H1 (cell line): ENCODE results near the gene TP63. TPM values are rescaled to one million over a fixed set of nuclear protein-coding genes. Genes with fewer than 3 reads are reported as not detected.

Experiments
- CBX5 ChIP-seq: fragments of 300-800, 300-1000 bp; sonication (generic); IDR thresholded peaks from 2 replicates; pipeline ENCODE4 v1.7.1; 2016; ENCODE audit warnings: antibody characterized with exemption, low read length, low read depth
- HDAC2 ChIP-seq, 2 experiments: fragments of 300-600 bp in 1 of 2; sonication (generic) in 1 of 2; IDR thresholded peaks; 2 replicates each; pipeline ENCODE4 v1.6.1; 2011 to 2012; ENCODE audit warnings: low read depth in 2 of 2, low read length in 2 of 2, mild to moderate bottlenecking in 2 of 2, moderate library complexity in 2 of 2, borderline replicate concordance in 1 of 2, inconsistent platforms in 1 of 2
- RBBP5 ChIP-seq: IDR thresholded peaks from 2 replicates; pipeline ENCODE4 v1.7.1; 2012; ENCODE audit warnings: low read depth, mild to moderate bottlenecking, inconsistent platforms, low read length, moderate library complexity, borderline replicate concordance
- RFX5 ChIP-seq: IDR thresholded peaks from 2 replicates; pipeline ENCODE4 v1.6.1; 2011; ENCODE audit warnings: low read depth, low read length, improper control_type of control experiment, borderline replicate concordance
- TAF7 ChIP-seq: optimal IDR thresholded peaks from 2 replicates; pipeline ENCODE3; 2011; ENCODE audit warnings: low read depth, mild to moderate bottlenecking, inconsistent platforms, low read length, moderate library complexity, borderline replicate concordance
- YY1 ChIP-seq: IDR thresholded peaks from 2 replicates; pipeline ENCODE4 v1.6.1; 2011; ENCODE audit warnings: low read depth, mild to moderate bottlenecking, low read length
- polyA plus RNA-seq, 7 experiments: library from polyadenylated mRNA; depleted of rRNA in 3 of 7; stranded (reverse) in 5 of 7; unstranded in 2 of 7; fragments of >200 nt in 5 of 7; fragments of 200-250 nt in 2 of 7; gene quantifications; 1 replicate in 5 of 7; 2 replicates in 1 of 7; 4 replicates in 1 of 7; pipeline versions ENCODE4 v1.2.1 to v1.2.3, GENCODE V29; 2011 to 2013; ENCODE audit warnings: missing spikeins in 2 of 7, mixed read lengths in 2 of 7
- total RNA-seq: library from RNA; stranded (reverse); fragmentation: NEBNext Ultra II Directional; extraction: Animal tissue kit (Norgen Biotek cat#: 25700); gene quantifications from 2 replicates; pipeline ENCODE4 v1.2.1, GENCODE V29; 2021
- TF ChIP-seq, protein P1 (sequence below): IDR thresholded peaks from 2 replicates; pipeline ENCODE4 v1.6.1; 2012; ENCODE audit warnings: low read length, inconsistent platforms

The TP63 gene
- total and polyA plus RNA-seq, 2 of the 8 experiments (the other 6 are each of a cell fraction or from before 2014, with no cell fraction given): not detected

DNA sequence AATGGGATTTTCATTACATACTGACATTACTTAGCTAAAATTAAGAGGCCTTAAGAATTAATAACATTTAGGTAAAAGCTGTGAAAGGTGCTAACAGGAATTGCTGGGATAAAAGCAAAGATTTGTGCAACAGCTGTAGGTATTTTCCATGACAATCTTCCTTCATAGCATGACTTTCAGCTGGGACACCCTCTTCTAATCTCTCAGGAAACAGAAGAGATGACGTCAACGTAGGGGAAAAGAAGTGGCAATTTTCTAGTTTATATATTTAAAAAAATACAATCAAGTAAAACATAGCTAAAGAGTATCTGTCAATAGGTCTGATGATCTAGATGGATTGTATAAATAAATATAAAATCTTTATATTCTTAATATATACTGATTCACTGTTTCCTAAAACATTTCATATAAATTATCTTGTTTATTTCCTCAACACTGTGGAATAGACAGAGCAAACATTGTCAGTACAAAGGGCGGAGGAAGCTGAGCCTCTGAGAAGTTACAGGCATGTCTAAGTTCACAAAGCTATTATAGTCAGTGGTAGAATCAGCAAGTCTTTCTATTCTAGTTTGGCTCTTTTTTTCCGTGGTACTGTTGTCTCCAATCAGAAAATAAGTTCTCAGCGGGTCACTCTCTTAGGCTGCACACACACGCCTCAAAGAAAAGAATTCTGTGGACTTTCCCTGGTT lies 272.5 kb downstream of the TP63 start (continued):
- TF ChIP-seq, protein P1, sequence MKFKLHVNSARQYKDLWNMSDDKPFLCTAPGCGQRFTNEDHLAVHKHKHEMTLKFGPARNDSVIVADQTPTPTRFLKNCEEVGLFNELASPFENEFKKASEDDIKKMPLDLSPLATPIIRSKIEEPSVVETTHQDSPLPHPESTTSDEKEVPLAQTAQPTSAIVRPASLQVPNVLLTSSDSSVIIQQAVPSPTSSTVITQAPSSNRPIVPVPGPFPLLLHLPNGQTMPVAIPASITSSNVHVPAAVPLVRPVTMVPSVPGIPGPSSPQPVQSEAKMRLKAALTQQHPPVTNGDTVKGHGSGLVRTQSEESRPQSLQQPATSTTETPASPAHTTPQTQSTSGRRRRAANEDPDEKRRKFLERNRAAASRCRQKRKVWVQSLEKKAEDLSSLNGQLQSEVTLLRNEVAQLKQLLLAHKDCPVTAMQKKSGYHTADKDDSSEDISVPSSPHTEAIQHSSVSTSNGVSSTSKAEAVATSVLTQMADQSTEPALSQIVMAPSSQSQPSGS: no peak
- TF ChIP-seq RBBP5: no peak
- no peak for TF ChIP-seq RFX5
- no peak for TF ChIP-seq TAF7
- TF ChIP-seq CBX5: no peak
- TF ChIP-seq HDAC2 (IDR thresholded peaks at IDR 0.05; ENCODE audit: borderline replicate concordance in 1 of 2, low read depth in 2 of 2, low read length in 2 of 2): no peak
- TF ChIP-seq YY1: no peak
